ENCODE results near the gene BPNT1.
"Not testable (repeated sequence)": the region's sequence is repeated elsewhere in the genome, so short reads cannot be mapped to it uniquely, and the experiment has no call there.

Gene BPNT1

GRCh38 chr1:220040028-220040596 lies 49.5 kb downstream of the BPNT1 start:
- no peaks in the 10 kb centered on the region for H3K9me3 ChIP-seq (ENCODE audit: insufficient read depth, low read depth, low read length)
- H3K36me3 ChIP-seq (ENCODE audit: insufficient read depth, low read length), result peaks cover 39% of the 10 kb centered on the region
- no peaks in the 10 kb centered on the region for H3K27me3 ChIP-seq (ENCODE audit: insufficient read depth, low read length)
- H3K4me3 ChIP-seq (ENCODE audit: low read length), result no peak overlapping the region
- no peak overlapping the region for H3K27ac ChIP-seq (ENCODE audit: low read depth, low read length)
- H3K4me1 ChIP-seq (ENCODE audit: insufficient read depth, low read length), result no peaks in the 10 kb centered on the region
- WGBS, result 97% methylated on average over 2 of the region's 5 CpGs
- no peak overlapping the region for H3K9ac ChIP-seq (ENCODE audit: low read depth, low read length)

GRCh38 chr1:220038640-220039039 lies 50.9 kb downstream of the BPNT1 start:
- no peak overlapping the region for H3K4me3 ChIP-seq (ENCODE audit: low read length)
- no peak overlapping the region for H3K27ac ChIP-seq (ENCODE audit: low read depth, low read length)
- H3K9me3 ChIP-seq (ENCODE audit: insufficient read depth, low read depth, low read length), result no peaks in the 10 kb centered on the region
- peaks cover 47% of the 10 kb centered on the region for H3K36me3 ChIP-seq (ENCODE audit: insufficient read depth, low read length)
- H3K9ac ChIP-seq (ENCODE audit: low read depth, low read length), result no peak overlapping the region
- H3K4me1 ChIP-seq (ENCODE audit: insufficient read depth, low read length), result no peaks in the 10 kb centered on the region
- no peaks in the 10 kb centered on the region for H3K27me3 ChIP-seq (ENCODE audit: insufficient read depth, low read length)
- 98% methylated on average over 4 of the region's 4 CpGs for WGBS

- H3K4me1 ChIP-seq (ENCODE audit: insufficient read depth, low read length), result not testable (repeated sequence)
- 86% methylated on average over 1 of the region's 3 CpGs for WGBS
- H3K36me3 ChIP-seq (ENCODE audit: insufficient read depth, low read length), result peaks cover 51% of the 10 kb centered on the region
Measured at GRCh38 chr1:220037810-220038209, 51.8 kb downstream of the BPNT1 start.

GRCh38 chr1:220032911-220033310 lies 56.7 kb downstream of the BPNT1 start:
- H3K27ac ChIP-seq (ENCODE audit: low read depth, low read length), result no peak overlapping the region
- WGBS, result 95% methylated on average over 3 of the region's 3 CpGs
- no peak overlapping the region for H3K4me3 ChIP-seq (ENCODE audit: low read length)
- peaks cover 72% of the 10 kb centered on the region for H3K36me3 ChIP-seq (ENCODE audit: insufficient read depth, low read length)
- H3K4me1 ChIP-seq (ENCODE audit: insufficient read depth, low read length), result no peaks in the 10 kb centered on the region
- H3K27me3 ChIP-seq (ENCODE audit: insufficient read depth, low read length), result no peaks in the 10 kb centered on the region
- no peaks in the 10 kb centered on the region for H3K9me3 ChIP-seq (ENCODE audit: insufficient read depth, low read depth, low read length)
- no peak overlapping the region for H3K9ac ChIP-seq (ENCODE audit: low read depth, low read length)

More at GRCh38 chr1:220037810-220038209, 51.8 kb downstream of the BPNT1 start:
- not testable (repeated sequence) for H3K9me3 ChIP-seq (ENCODE audit: insufficient read depth, low read depth, low read length); H3K27ac ChIP-seq (ENCODE audit: low read depth, low read length); H3K4me3 ChIP-seq (ENCODE audit: low read length); H3K27me3 ChIP-seq (ENCODE audit: insufficient read depth, low read length); H3K9ac ChIP-seq (ENCODE audit: low read depth, low read length)

GRCh38 chr1:220031287-220031686 lies 58.3 kb downstream of the BPNT1 start:
- no peaks in the 10 kb centered on the region for H3K4me1 ChIP-seq (ENCODE audit: insufficient read depth, low read length)
- H3K4me3 ChIP-seq (ENCODE audit: low read length), result no peak overlapping the region
- no peak overlapping the region for H3K9ac ChIP-seq (ENCODE audit: low read depth, low read length)
- no peaks in the 10 kb centered on the region for H3K27me3 ChIP-seq (ENCODE audit: insufficient read depth, low read length)
- 96% methylated on average over 2 of the region's 2 CpGs for WGBS
- no peaks in the 10 kb centered on the region for H3K9me3 ChIP-seq (ENCODE audit: insufficient read depth, low read depth, low read length)
- peaks cover 76% of the 10 kb centered on the region for H3K36me3 ChIP-seq (ENCODE audit: insufficient read depth, low read length)
- no peak overlapping the region for H3K27ac ChIP-seq (ENCODE audit: low read depth, low read length)

- Histone ChIP-seq H3K4me3 (ENCODE audit: low read length) (no peak overlapping the region), H3K27ac (ENCODE audit: low read depth, low read length) (no peak overlapping the region), H3K27me3 (ENCODE audit: insufficient read depth, low read length) (no peaks in the 10 kb centered on the region), H3K36me3 (ENCODE audit: insufficient read depth, low read length) (peaks cover 87% of the 10 kb centered on the region), H3K9me3 (ENCODE audit: insufficient read depth, low read depth, low read length) (no peaks in the 10 kb centered on the region), H3K9ac (ENCODE audit: low read depth, low read length) (no peak overlapping the region), H3K4me1 (ENCODE audit: insufficient read depth, low read length) (no peaks in the 10 kb centered on the region)
- WGBS, result 95% methylated on average over 4 of the region's 4 CpGs
Measured at GRCh38 chr1:220028346-220028895, 61.2 kb downstream of the BPNT1 start.

GRCh38 chr1:220019071-220019470 lies 70.5 kb downstream of the BPNT1 start:
- Histone ChIP-seq H3K27ac (ENCODE audit: low read depth, low read length) (no peak overlapping the region), H3K36me3 (ENCODE audit: insufficient read depth, low read length) (peaks cover 91% of the 10 kb centered on the region), H3K4me3 (ENCODE audit: low read length) (no peak overlapping the region)

GRCh38 chr1:220013497-220013896 lies 76.1 kb downstream of the BPNT1 start:
- Histone ChIP-seq H3K4me3 (ENCODE audit: low read length) (no peak overlapping the region), H3K4me1 (ENCODE audit: insufficient read depth, low read length) (no peaks in the 10 kb centered on the region), H3K36me3 (ENCODE audit: insufficient read depth, low read length) (peaks cover 91% of the 10 kb centered on the region), H3K27me3 (ENCODE audit: insufficient read depth, low read length) (no peaks in the 10 kb centered on the region), H3K9ac (ENCODE audit: low read depth, low read length) (no peak overlapping the region), H3K9me3 (ENCODE audit: insufficient read depth, low read depth, low read length) (no peaks in the 10 kb centered on the region), H3K27ac (ENCODE audit: low read depth, low read length) (no peak overlapping the region)
- WGBS, result 95% methylated on average over 2 of the region's 3 CpGs

More at GRCh38 chr1:220019071-220019470, 70.5 kb downstream of the BPNT1 start:
- Histone ChIP-seq H3K27me3 (ENCODE audit: insufficient read depth, low read length) (no peaks in the 10 kb centered on the region), H3K9ac (ENCODE audit: low read depth, low read length) (no peak overlapping the region), H3K4me1 (ENCODE audit: insufficient read depth, low read length) (no peaks in the 10 kb centered on the region), H3K9me3 (ENCODE audit: insufficient read depth, low read depth, low read length) (no peaks in the 10 kb centered on the region)

GRCh38 chr1:220012259-220012658 lies 77.3 kb downstream of the BPNT1 start:
- H3K4me3 ChIP-seq (ENCODE audit: low read length), result no peak overlapping the region
- WGBS, result 73% methylated on average over 3 of the region's 3 CpGs
- no peaks in the 10 kb centered on the region for H3K9me3 ChIP-seq (ENCODE audit: insufficient read depth, low read depth, low read length)
- H3K4me1 ChIP-seq (ENCODE audit: insufficient read depth, low read length), result no peaks in the 10 kb centered on the region
- H3K9ac ChIP-seq (ENCODE audit: low read depth, low read length), result no peak overlapping the region
- no peak overlapping the region for H3K27ac ChIP-seq (ENCODE audit: low read depth, low read length)
- H3K36me3 ChIP-seq (ENCODE audit: insufficient read depth, low read length), result peaks cover 89% of the 10 kb centered on the region
- no peaks in the 10 kb centered on the region for H3K27me3 ChIP-seq (ENCODE audit: insufficient read depth, low read length)

- no peaks in the 10 kb centered on the region for H3K4me1 ChIP-seq (ENCODE audit: insufficient read depth, low read length)
- H3K4me3 ChIP-seq (ENCODE audit: low read length), result no peak overlapping the region
- no peak overlapping the region for H3K9ac ChIP-seq (ENCODE audit: low read depth, low read length)
- H3K27ac ChIP-seq (ENCODE audit: low read depth, low read length), result no peak overlapping the region
- H3K36me3 ChIP-seq (ENCODE audit: insufficient read depth, low read length), result peaks cover 90% of the 10 kb centered on the region
- H3K9me3 ChIP-seq (ENCODE audit: insufficient read depth, low read depth, low read length), result no peaks in the 10 kb centered on the region
- H3K27me3 ChIP-seq (ENCODE audit: insufficient read depth, low read length), result no peaks in the 10 kb centered on the region
Measured at GRCh38 chr1:220011620-220012019, 78.0 kb downstream of the BPNT1 start.

All from HUES64 (cell line).